Caco-2 (cell line): Measurements from ENCODE around the gene NDUFB5. TPM values are rescaled to one million over a fixed set of nuclear protein-coding genes. Genes with fewer than 3 reads are reported as not detected.

ENCODE experiments used
- BruUV-seq: library from RNA; stranded (reverse); fragments of 400-500 nt; replicated peaks from 2 replicates; lab custom pipeline; 2021; lab: Mats Ljungman, UMichigan
- CTCF ChIA-PET: fragments of 300-600 bp; sonication (Branson Sonifier 250); formaldehyde crosslinking; loops from one replicate; lab custom pipeline; 2022; ENCODE audit warnings: antibody characterized with exemption; lab: Charles Lee
- POLR2A ChIA-PET: fragments of 300-600 bp; sonication (Branson Sonifier 250); formaldehyde crosslinking; loops from one replicate; lab custom pipeline; 2022; ENCODE audit warnings: antibody characterized with exemption; lab: Charles Lee
- DNase-seq, 2 experiments: peaks; one replicate each; pipeline versions ENCODE4 v3.0.0 to v3.0.0-alpha.2; 2020 to 2022
- H3K27me3 ChIP-seq: replicated peaks from 2 replicates; pipeline ENCODE4 v1.6.0; 2011; ENCODE audit warnings: low read length; ENCODE audit not compliant: control insufficient read depth, insufficient read depth
- H3K36me3 ChIP-seq: 2 replicates; pipeline ENCODE4 v1.5.1; 2011; ENCODE audit warnings: low read length; ENCODE audit not compliant: control insufficient read depth, insufficient read depth
- H3K4me1 ChIP-seq: fragments of 250-450 bp; sonication (Bioruptor Pico); 2 replicates; pipeline ENCODE4 v1.5.1; 2020; ENCODE audit warnings: mild to moderate bottlenecking
- H3K4me3 ChIP-seq: 2 replicates; pipeline ENCODE4 v1.5.1; 2011; ENCODE audit warnings: low read depth, mild to moderate bottlenecking, control low read depth, low read length
- H3K9me3 ChIP-seq: fragments of 250-450 bp; sonication (Bioruptor Pico); 2 replicates; pipeline ENCODE4 v1.5.1; 2020; ENCODE audit warnings: mild to moderate bottlenecking, moderate library complexity
- H3K27ac Mint-ChIP-seq: one replicate; pipeline ENCODE4 v1.8.0; 2022; ENCODE audit warnings: mixed read lengths; ENCODE audit not compliant: unreplicated experiment
- H3K27me3 Mint-ChIP-seq: one replicate; pipeline ENCODE4 v1.8.0; 2022; ENCODE audit warnings: mixed read lengths; ENCODE audit not compliant: insufficient read depth, unreplicated experiment
- H3K36me3 Mint-ChIP-seq: one replicate; pipeline ENCODE4 v1.8.0; 2022; ENCODE audit warnings: mild to moderate bottlenecking, mixed read lengths; ENCODE audit not compliant: insufficient read depth, unreplicated experiment
- H3K4me1 Mint-ChIP-seq: one replicate; pipeline ENCODE4 v1.8.0; 2022; ENCODE audit warnings: low read depth, mixed read lengths; ENCODE audit not compliant: unreplicated experiment
- H3K4me3 Mint-ChIP-seq: one replicate; pipeline ENCODE4 v1.8.0; 2022; ENCODE audit warnings: mild to moderate bottlenecking, moderate library complexity, mixed read lengths; ENCODE audit not compliant: unreplicated experiment
- H3K9me3 Mint-ChIP-seq: one replicate; pipeline ENCODE4 v1.8.0; 2022; ENCODE audit warnings: mixed read lengths; ENCODE audit not compliant: unreplicated experiment
- CTCF ChIP-seq, 2 experiments: fragments of 200-600 bp in 1 of 2; IDR thresholded peaks; 1 replicate in 1 of 2; 2 replicates in 1 of 2; pipeline versions ENCODE4 v1.5.1 to v1.8.0; 2011 to 2022; ENCODE audit warnings: antibody characterized with exemption in 1 of 2, control low read depth in 1 of 2, inconsistent platforms in 1 of 2, low read depth in 1 of 2, low read length in 1 of 2, mild to moderate bottlenecking in 1 of 2, moderate library complexity in 1 of 2; ENCODE audit not compliant: insufficient read depth in 1 of 2, severe bottlenecking in 1 of 2, unreplicated experiment in 1 of 2
- intact Hi-C: fragments of 100-400 bp; cut with micrococcal nuclease; formaldehyde crosslinking; loops from one replicate; pipeline ENCODE4 v1.10.0; 2022; ENCODE audit not compliant: unreplicated experiment
- total RNA-seq: library from RNA; stranded (reverse); gene quantifications from 2 replicates; pipeline ENCODE4 v1.2.3, GENCODE V29; 2022

NDUFB5 gene
- total RNA-seq, 1 experiment from 2014 or later, result 81.2 TPM

DNA sequence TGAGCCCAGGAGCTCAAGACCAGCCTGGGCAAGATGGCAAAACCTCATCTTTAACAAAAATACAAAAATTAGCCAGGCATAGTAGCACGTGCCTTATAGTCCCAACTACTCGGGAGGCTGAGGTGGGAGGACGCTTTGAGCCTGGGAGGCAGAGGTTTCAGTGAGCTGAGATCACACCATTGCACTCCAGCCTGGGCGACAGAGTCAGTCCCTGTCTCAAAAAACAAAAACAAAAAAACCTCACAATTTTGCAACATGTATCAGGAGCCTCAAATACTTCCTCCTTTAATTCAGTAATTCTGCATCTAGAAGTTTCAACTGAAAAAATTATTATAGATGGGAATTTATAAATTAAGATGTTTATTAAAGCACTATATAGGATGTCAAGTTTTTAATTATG is 1.3 kb upstream of the NDUFB5 start:
- no peak for TF ChIP-seq CTCF (IDR thresholded peaks at IDR 0.05; ENCODE audit: insufficient read depth in 1 of 2, low read depth in 1 of 2, low read length in 1 of 2, severe bottlenecking in 1 of 2, unreplicated experiment in 1 of 2)
- H3K9me3 ChIP-seq, result no peaks in the 10 kb centered on the region
- H3K4me3 ChIP-seq, result no peak overlapping the region; the same call in 1 of the 2 replicates
- DNase-seq, result no peak
- H3K4me1 Mint-ChIP-seq, result no peaks in the 10 kb centered on the region
- H3K4me3 Mint-ChIP-seq, result peak overlapping the region; percentile 97
- H3K36me3 ChIP-seq, result no peaks in the 10 kb centered on the region; the same call in none of the 2 replicates
- peaks cover 36% of the 10 kb centered on the region for H3K36me3 Mint-ChIP-seq
- ChIA-PET POLR2A (interaction anchor here (0.6 kb wide), 2 partner anchors 41 to 747 kb away, joined by 3 read pairs; no protein-coding TSS in a partner anchor), CTCF (no interaction called here)
- intact Hi-C loops, result no loop called here
- H3K9me3 Mint-ChIP-seq, result no peaks in the 10 kb centered on the region
- H3K4me1 ChIP-seq, result peaks cover 7% of the 10 kb centered on the region; the same call in 1 of the 2 replicates
- BruUV-seq, result no TSS peak
- H3K27ac Mint-ChIP-seq, result no peak overlapping the region
- H3K27me3 Mint-ChIP-seq, result no peaks in the 10 kb centered on the region
- H3K27me3 ChIP-seq, result no peaks in the 10 kb centered on the region

DNA sequence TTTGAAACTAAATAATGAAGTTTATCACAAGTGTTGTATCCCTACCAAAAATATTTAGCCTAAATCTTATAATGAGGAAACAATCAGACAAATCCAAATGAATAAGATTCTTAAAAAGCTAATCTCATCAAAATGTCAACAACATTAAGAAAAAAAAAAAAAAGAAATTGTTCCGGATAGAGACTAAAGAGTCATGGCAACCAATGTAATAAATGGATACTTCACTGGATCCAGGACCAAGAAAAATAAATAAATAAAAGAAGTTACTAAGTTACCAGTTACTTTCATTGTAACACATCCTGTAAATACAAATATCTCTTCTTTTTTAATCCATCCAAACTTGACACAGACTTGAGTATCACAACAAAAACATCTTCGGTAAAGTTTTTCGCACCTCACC is 763 bp upstream of the NDUFB5 start:
- intact Hi-C loops, result loop anchor here (1.0 to 2.0 kb wide), 2 partner anchors 41 to 77 kb away; no protein-coding TSS in a partner anchor
- ChIA-PET CTCF (no interaction called here), POLR2A (interaction anchor here (0.6 kb wide), 2 partner anchors 40 to 747 kb away, joined by 3 read pairs; no protein-coding TSS in a partner anchor)
- Histone ChIP-seq H3K27me3 (no peaks in the 10 kb centered on the region), H3K4me3 (peak overlapping the region; percentile 76), H3K36me3 (no peaks in the 10 kb centered on the region; the same call in none of the 2 replicates), H3K9me3 (no peaks in the 10 kb centered on the region), H3K4me1 (peaks cover 7% of the 10 kb centered on the region; the same call in 1 of the 2 replicates)
- no peaks in the 10 kb centered on the region for H3K4me1 Mint-ChIP-seq
- peak overlapping the region; percentile 99 for H3K27ac Mint-ChIP-seq
- H3K4me3 Mint-ChIP-seq, result peak overlapping the region; percentile 97
- H3K36me3 Mint-ChIP-seq, result peaks cover 31% of the 10 kb centered on the region
- TSS peak; percentile 76 for BruUV-seq
- no peak for DNase-seq
- H3K27me3 Mint-ChIP-seq, result no peaks in the 10 kb centered on the region
- H3K9me3 Mint-ChIP-seq, result no peaks in the 10 kb centered on the region
- no peak for TF ChIP-seq CTCF (IDR thresholded peaks at IDR 0.05; ENCODE audit: insufficient read depth in 1 of 2, low read depth in 1 of 2, low read length in 1 of 2, severe bottlenecking in 1 of 2, unreplicated experiment in 1 of 2)

- H3K9me3 Mint-ChIP-seq, result no peaks in the 10 kb centered on the region
- Histone ChIP-seq H3K4me1 (peaks cover 7% of the 10 kb centered on the region; the same call in 1 of the 2 replicates), H3K9me3 (no peaks in the 10 kb centered on the region), H3K27me3 (no peaks in the 10 kb centered on the region), H3K4me3 (no peak overlapping the region), H3K36me3 (no peaks in the 10 kb centered on the region; the same call in 1 of the 2 replicates)
- no peaks in the 10 kb centered on the region for H3K27me3 Mint-ChIP-seq
- no peak overlapping the region for H3K27ac Mint-ChIP-seq
- BruUV-seq, result no TSS peak
- DNase-seq, result no peak
- ChIA-PET POLR2A (no interaction called here), CTCF (no interaction called here)
- H3K36me3 Mint-ChIP-seq, result peaks cover 27% of the 10 kb centered on the region
- peak overlapping the region; percentile 19 for H3K4me3 Mint-ChIP-seq
- no peak for TF ChIP-seq CTCF (IDR thresholded peaks at IDR 0.05; ENCODE audit: insufficient read depth in 1 of 2, low read depth in 1 of 2, low read length in 1 of 2, severe bottlenecking in 1 of 2, unreplicated experiment in 1 of 2)
- intact Hi-C loops, result no loop called here
- H3K4me1 Mint-ChIP-seq, result no peaks in the 10 kb centered on the region
These were observed 2.0 kb downstream of the NDUFB5 start for GRCh38 chr3:179606534-179607085.
